ENCODE data around the gene TUBB4A.

DNA sequence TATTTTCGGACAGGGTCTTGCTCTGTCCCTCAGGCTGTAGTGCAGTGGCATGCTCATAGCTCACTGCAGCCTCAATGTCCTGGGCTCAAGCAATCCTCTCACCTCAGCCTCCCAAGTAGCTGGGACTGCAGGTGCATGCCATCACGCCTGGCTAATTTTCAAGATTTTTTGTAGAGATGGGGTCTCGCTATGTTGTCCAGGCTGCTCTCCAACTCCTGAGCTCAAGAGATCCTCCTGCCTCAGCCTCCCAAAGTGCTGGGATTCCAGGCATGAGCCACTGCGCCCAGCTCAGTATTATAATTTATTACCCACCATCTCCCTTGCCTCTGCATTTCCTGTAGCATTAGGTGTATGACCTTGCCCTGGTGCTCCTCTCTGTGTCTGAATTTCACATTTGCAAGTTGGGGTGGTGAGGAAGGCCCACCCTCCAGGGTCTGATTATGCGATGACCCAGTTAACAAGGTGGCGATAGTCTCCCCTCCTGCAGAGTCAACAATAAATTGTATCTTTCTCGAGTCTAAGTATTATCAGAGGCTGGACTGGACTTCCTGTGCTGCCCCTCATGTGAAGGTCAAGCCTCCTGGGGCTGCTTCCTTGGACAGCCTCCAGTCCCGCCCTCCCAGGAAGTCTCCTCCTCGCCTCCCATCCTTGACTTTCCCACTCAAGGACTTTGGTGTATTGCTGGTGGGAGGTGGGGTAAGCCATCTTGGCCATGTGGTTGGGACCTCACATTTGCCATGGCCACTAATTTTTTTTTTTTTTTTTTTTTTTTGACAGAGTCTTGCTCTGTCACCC, 1.5 kb upstream of the TUBB4A start:
- TF ChIP-seq RAD21 (conservative IDR thresholded peaks at IDR 0.05 in 1 of 2, IDR thresholded peaks at IDR 0.05 in 1 of 2), result no peak
- TF ChIP-seq CTCF (IDR thresholded peaks at IDR 0.05), result no peak
- TF ChIP-seq SMC3 (IDR thresholded peaks at IDR 0.05), result no peak
- TF ChIP-seq POLR2A (IDR thresholded peaks at IDR 0.05; ENCODE audit: low read length), result no peak
- TF ChIP-seq POLR2AphosphoS2 (conservative IDR thresholded peaks at IDR 0.05; ENCODE audit: low read length), result no peak
- TF ChIP-seq CEBPB (IDR thresholded peaks at IDR 0.05), result no peak
- no peak for TF ChIP-seq REST (IDR thresholded peaks at IDR 0.05)
- no peak for TF ChIP-seq HOXB5 (CRISPR knock-in tag; IDR thresholded peaks at IDR 0.05)
- TF ChIP-seq RFX5 (IDR thresholded peaks at IDR 0.05), result no peak

All from A549 (cell line).